HCT116 (cell line): ENCODE measurements around the gene GUCY2C. TPM values are rescaled to one million over a fixed set of nuclear protein-coding genes. Genes with fewer than 3 reads are reported as not detected.

Source experiments
- ATAC-seq: fragments of 200-7000 bp; cut with Tn5 transposase; 2 replicates; pipeline ENCODE4 v1.9.1; 2020; ENCODE audit warnings: mild to moderate bottlenecking, moderate library complexity
- BruUV-seq: library from RNA; stranded (reverse); fragments of 400-500 nt; replicated peaks from 2 replicates; lab custom pipeline; 2021; lab: Mats Ljungman, UMichigan
- CTCF ChIA-PET: fragments of 300-600 bp; sonication (Branson Sonifier 250); formaldehyde crosslinking; loops from one replicate; lab custom pipeline; 2021; ENCODE audit warnings: antibody characterized with exemption; lab: Charles Lee
- POLR2A ChIA-PET: fragments of 300-600, 350-600 bp; sonication (Branson Sonifier 250); formaldehyde crosslinking; loops from one replicate; lab custom pipeline; 2021; ENCODE audit warnings: antibody characterized with exemption; lab: Charles Lee
- RAD21 ChIA-PET, 2 experiments: fragments of 300-600 bp; sonication (Branson Sonifier 250); formaldehyde crosslinking; loops; one replicate each; lab custom pipeline; 2023; ENCODE audit warnings: low total read pairs in 2 of 2; ENCODE audit not compliant: uncharacterized antibody in 2 of 2, unreplicated experiment in 2 of 2, low non-redundant PET in 1 of 2; lab: Charles Lee
- DNase-seq: peaks from one replicate; pipeline ENCODE4 v3.0.0-alpha.2; 2010; ENCODE audit warnings: low read depth, low spot score
- H2AFZ ChIP-seq: fragments of 200-600 bp; shearing (Covaris generic), sonication (generic); 2 replicates; pipeline ENCODE4 v1.6.1; 2017; ENCODE audit warnings: low read depth, mixed run types, mixed read lengths, antibody characterized with exemption, low read length; ENCODE audit not compliant: poor library complexity, severe bottlenecking
- H3K27ac ChIP-seq: 2 replicates; pipeline ENCODE4 v1.5.1; 2012; ENCODE audit warnings: low read depth, low read length
- H3K27me3 ChIP-seq: fragments of 200-600 bp; sonication (generic); 2 replicates; pipeline ENCODE4 v1.6.1; 2016; ENCODE audit warnings: mixed run types, low read length, mixed read lengths; ENCODE audit not compliant: insufficient read depth
- H3K36me3 ChIP-seq, 2 experiments: fragments of 200-500 bp in 1 of 2; fragments of 200-600 bp in 1 of 2; sonication (Bioruptor generic) in 1 of 2; sonication (generic) in 1 of 2; 2 replicates each; pipeline versions ENCODE4 v1.5.1 to v1.6.1; 2014 to 2016; ENCODE audit warnings: low read length in 2 of 2, inconsistent platforms in 1 of 2, mixed read lengths in 1 of 2, mixed run types in 1 of 2; ENCODE audit not compliant: insufficient read depth in 2 of 2, control insufficient read depth in 1 of 2
- H3K4me1 ChIP-seq, 2 experiments: fragments of 200-600 bp in 1 of 2; sonication (generic) in 1 of 2; 2 replicates each; pipeline versions ENCODE4 v1.5.1 to v1.6.1; 2012 to 2017; ENCODE audit warnings: low read length in 2 of 2, inconsistent platforms in 1 of 2, mild to moderate bottlenecking in 1 of 2, mixed read lengths in 1 of 2, mixed run types in 1 of 2, moderate library complexity in 1 of 2; ENCODE audit not compliant: insufficient read depth in 2 of 2, control insufficient read depth in 1 of 2
- H3K4me2 ChIP-seq: fragments of 200-600 bp; sonication (generic); 2 replicates; pipeline ENCODE4 v1.6.1; 2017; ENCODE audit warnings: mixed run types, low read length, mixed read lengths
- H3K4me3 ChIP-seq, 2 experiments: fragments of 200-600 bp in 1 of 2; sonication (generic) in 1 of 2; replicated peaks in 1 of 2; 2 replicates each; pipeline ENCODE4 v1.5.1; 2011 to 2016; ENCODE audit warnings: low read length in 2 of 2, control low read depth in 1 of 2, low read depth in 1 of 2, mild to moderate bottlenecking in 1 of 2, mixed read lengths in 1 of 2, mixed run types in 1 of 2
- H3K79me2 ChIP-seq: fragments of 200-600 bp; sonication (generic); 2 replicates; pipeline ENCODE4 v1.6.1; 2017; ENCODE audit warnings: mild to moderate bottlenecking, mixed run types, low read length, moderate library complexity, mixed read lengths; ENCODE audit not compliant: insufficient read depth
- H3K9ac ChIP-seq: fragments of 200-600 bp; sonication (generic); 2 replicates; pipeline ENCODE4 v1.6.1; 2016; ENCODE audit warnings: low read length, mixed read lengths
- H3K9me2 ChIP-seq: fragments of 200-600 bp; sonication (generic), shearing (Covaris generic); 2 replicates; pipeline ENCODE4 v1.6.1; 2017; ENCODE audit warnings: mixed run types, mild to moderate bottlenecking, moderate library complexity; ENCODE audit not compliant: insufficient read depth
- H3K9me3 ChIP-seq, 2 experiments: fragments of 200-500 bp in 1 of 2; fragments of 200-600 bp in 1 of 2; sonication (Bioruptor generic) in 1 of 2; sonication (generic) in 1 of 2; 2 replicates each; pipeline ENCODE4 v1.6.1; 2014 to 2017; ENCODE audit warnings: low read length in 2 of 2, mixed read lengths in 2 of 2, inconsistent platforms in 1 of 2, low read depth in 1 of 2, mild to moderate bottlenecking in 1 of 2, mixed run types in 1 of 2, moderate library complexity in 1 of 2; ENCODE audit not compliant: control insufficient read depth in 1 of 2, insufficient read depth in 1 of 2
- H4K20me1 ChIP-seq: fragments of 200-600 bp; sonication (generic), shearing (Covaris generic); 2 replicates; pipeline ENCODE4 v1.6.1; 2017; ENCODE audit warnings: mixed run types, mild to moderate bottlenecking, moderate library complexity; ENCODE audit not compliant: insufficient read depth
- CBX3 ChIP-seq: IDR thresholded peaks from 2 replicates; pipeline ENCODE4 v1.6.1; 2012; ENCODE audit warnings: low read depth
- CEBPB ChIP-seq: IDR thresholded peaks from 2 replicates; pipeline ENCODE4 v1.6.1; 2012; ENCODE audit warnings: low read depth
- EGR1 ChIP-seq: IDR thresholded peaks from 2 replicates; pipeline ENCODE4 v1.6.1; 2012; ENCODE audit warnings: low read depth
- ELF1 ChIP-seq: IDR thresholded peaks from 2 replicates; pipeline ENCODE4 v1.6.1; 2012; ENCODE audit warnings: low read depth, borderline replicate concordance
- EZH2phosphoT487 ChIP-seq: fragments of 200-600 bp; IDR thresholded peaks from 2 replicates; pipeline ENCODE4 v1.6.1; 2018; ENCODE audit warnings: antibody characterized with exemption, borderline replicate concordance
- FOSL1 ChIP-seq: IDR thresholded peaks from 2 replicates; pipeline ENCODE4 v1.6.1; 2012; ENCODE audit warnings: low read depth
- JUND ChIP-seq: IDR thresholded peaks from 2 replicates; pipeline ENCODE4 v1.6.1; 2012
- POLR2A ChIP-seq: IDR thresholded peaks from 2 replicates; pipeline ENCODE4 v1.7.0; 2011; ENCODE audit warnings: borderline replicate concordance; ENCODE audit not compliant: insufficient read depth, insufficient read length; ENCODE audit errors: extremely low read depth
- RAD21 ChIP-seq: IDR thresholded peaks from 2 replicates; pipeline ENCODE4 v1.6.1; 2012; ENCODE audit warnings: low read depth, mild to moderate bottlenecking
- SP1 ChIP-seq: IDR thresholded peaks from 2 replicates; pipeline ENCODE4 v1.6.1; 2012; ENCODE audit warnings: low read depth
- SRF ChIP-seq: IDR thresholded peaks from 2 replicates; pipeline ENCODE4 v1.6.1; 2012; ENCODE audit warnings: low read depth
- TCF7L2 ChIP-seq: IDR thresholded peaks from 2 replicates; pipeline ENCODE4 v1.7.0; 2011; ENCODE audit warnings: borderline replicate concordance, inconsistent platforms; ENCODE audit not compliant: insufficient read depth, insufficient read length; ENCODE audit errors: extremely low read depth
- YY1 ChIP-seq: IDR thresholded peaks from 2 replicates; pipeline ENCODE4 v1.6.1; 2011; ENCODE audit warnings: low read length, low read depth, moderate library complexity, mild to moderate bottlenecking; ENCODE audit not compliant: insufficient replicate concordance; ENCODE audit errors: extremely low read depth
- ZFX ChIP-seq: fragments of 450-650 bp; IDR thresholded peaks from 2 replicates; pipeline ENCODE4 v1.6.1; 2017
- intact Hi-C: fragments of 100-400 bp; cut with micrococcal nuclease; formaldehyde crosslinking; loops from 2 replicates; pipeline ENCODE4 v1.10.0; 2022
- total RNA-seq: library from RNA; stranded (reverse); gene quantifications from one replicate; pipeline ENCODE4 v1.2.1, GENCODE V29; 2021; ENCODE audit not compliant: unreplicated experiment
- TF ChIP-seq, protein P1 (sequence below): IDR thresholded peaks from 2 replicates; pipeline ENCODE4 v1.6.1; 2012
- TF ChIP-seq, protein P2 (sequence below): IDR thresholded peaks from 2 replicates; pipeline ENCODE4 v1.6.1; 2012
- TF ChIP-seq, protein P3 (sequence below): IDR thresholded peaks from 2 replicates; pipeline ENCODE4 v1.6.1; 2011; ENCODE audit warnings: mild to moderate bottlenecking, low read length, moderate library complexity; ENCODE audit not compliant: insufficient replicate concordance; ENCODE audit errors: extremely low read depth

GUCY2C gene
- total RNA-seq, 1 experiment from 2014 or later: not detected

DNA sequence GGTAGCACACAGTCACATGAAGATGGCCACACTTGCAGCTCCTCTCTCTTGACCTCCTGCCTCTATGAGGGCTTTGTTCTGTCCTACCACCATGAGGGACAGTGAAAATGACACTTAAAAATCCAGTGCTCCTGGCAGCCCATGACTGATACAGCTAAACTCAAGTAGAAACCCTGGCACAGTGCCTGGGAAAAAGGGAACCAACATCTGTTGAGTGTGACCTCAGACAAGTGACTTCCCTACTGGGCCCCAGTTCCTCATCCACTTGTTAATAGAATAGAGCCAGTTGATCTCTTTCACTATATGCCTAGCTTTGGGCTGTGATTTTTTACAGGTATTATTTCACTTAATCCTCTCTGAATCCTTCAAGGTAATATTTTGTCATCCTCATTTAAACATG, 4.8 kb downstream of the GUCY2C start:
- TF ChIP-seq, protein P1, sequence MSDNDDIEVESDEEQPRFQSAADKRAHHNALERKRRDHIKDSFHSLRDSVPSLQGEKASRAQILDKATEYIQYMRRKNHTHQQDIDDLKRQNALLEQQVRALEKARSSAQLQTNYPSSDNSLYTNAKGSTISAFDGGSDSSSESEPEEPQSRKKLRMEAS: no peak
- no peak for TF ChIP-seq JUND
- TF ChIP-seq RAD21: no peak
- no peak for TF ChIP-seq EZH2phosphoT487
- TF ChIP-seq SRF: no peak
- no peak for TF ChIP-seq CEBPB
- TF ChIP-seq, protein P2, sequence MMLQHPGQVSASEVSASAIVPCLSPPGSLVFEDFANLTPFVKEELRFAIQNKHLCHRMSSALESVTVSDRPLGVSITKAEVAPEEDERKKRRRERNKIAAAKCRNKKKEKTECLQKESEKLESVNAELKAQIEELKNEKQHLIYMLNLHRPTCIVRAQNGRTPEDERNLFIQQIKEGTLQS: no peak
- TF ChIP-seq CBX3: no peak
- TF ChIP-seq SP1: no peak
- ChIA-PET POLR2A (no interaction called here), RAD21 (no interaction called here), CTCF (no interaction called here)
- H3K4me1 ChIP-seq: no peaks in the 10 kb centered on the region
- DNase-seq: no peak
- no peak overlapping the region for H2AFZ ChIP-seq
- no peak overlapping the region for H3K27ac ChIP-seq
- no peaks in the 10 kb centered on the region for H4K20me1 ChIP-seq
- no peak overlapping the region for H3K9ac ChIP-seq
- intact Hi-C loops: no loop called here
- no peak overlapping the region for H3K4me2 ChIP-seq
- no peaks in the 10 kb centered on the region for H3K9me3 ChIP-seq
- H3K36me3 ChIP-seq: no peaks in the 10 kb centered on the region
- H3K4me3 ChIP-seq: no peak overlapping the region
- no peaks in the 10 kb centered on the region for H3K27me3 ChIP-seq
- no peaks in the 10 kb centered on the region for H3K9me2 ChIP-seq
- H3K79me2 ChIP-seq: no peaks in the 10 kb centered on the region
- ATAC-seq: no peak
- BruUV-seq: no TSS peak

DNA sequence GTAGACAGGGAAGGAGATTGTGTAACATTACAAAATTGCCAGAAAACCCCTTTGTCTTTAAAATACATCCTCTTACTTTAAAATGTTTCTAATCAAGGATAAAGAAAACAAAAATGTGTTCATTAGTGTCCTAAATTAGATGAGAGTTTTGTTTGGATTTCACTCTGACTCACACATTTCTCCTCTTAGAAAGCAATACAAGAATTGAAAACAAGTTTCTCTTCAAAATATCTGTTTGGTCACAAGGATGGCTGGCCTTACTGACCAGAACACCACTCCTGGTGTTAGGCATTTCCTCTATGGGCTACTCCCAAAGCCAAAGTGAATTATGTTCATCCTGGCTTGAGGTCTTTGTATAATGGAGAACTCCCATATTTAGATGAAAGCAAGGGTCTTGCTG, 6.4 kb downstream of the GUCY2C start:
- no peak for DNase-seq
- ChIA-PET POLR2A (no interaction called here), CTCF (no interaction called here), RAD21 (no interaction called here)
- Histone ChIP-seq H2AFZ (no peak overlapping the region), H3K4me3 (no peak overlapping the region), H4K20me1 (no peaks in the 10 kb centered on the region), H3K4me1 (no peaks in the 10 kb centered on the region), H3K9me2 (no peaks in the 10 kb centered on the region), H3K9me3 (no peaks in the 10 kb centered on the region), H3K27ac (no peak overlapping the region), H3K9ac (no peak overlapping the region), H3K27me3 (no peaks in the 10 kb centered on the region), H3K36me3 (no peaks in the 10 kb centered on the region), H3K4me2 (no peak overlapping the region), H3K79me2 (no peaks in the 10 kb centered on the region)
- BruUV-seq: no TSS peak
- no peak for ATAC-seq
- intact Hi-C loops: no loop called here
- TF ChIP-seq, protein P3, sequence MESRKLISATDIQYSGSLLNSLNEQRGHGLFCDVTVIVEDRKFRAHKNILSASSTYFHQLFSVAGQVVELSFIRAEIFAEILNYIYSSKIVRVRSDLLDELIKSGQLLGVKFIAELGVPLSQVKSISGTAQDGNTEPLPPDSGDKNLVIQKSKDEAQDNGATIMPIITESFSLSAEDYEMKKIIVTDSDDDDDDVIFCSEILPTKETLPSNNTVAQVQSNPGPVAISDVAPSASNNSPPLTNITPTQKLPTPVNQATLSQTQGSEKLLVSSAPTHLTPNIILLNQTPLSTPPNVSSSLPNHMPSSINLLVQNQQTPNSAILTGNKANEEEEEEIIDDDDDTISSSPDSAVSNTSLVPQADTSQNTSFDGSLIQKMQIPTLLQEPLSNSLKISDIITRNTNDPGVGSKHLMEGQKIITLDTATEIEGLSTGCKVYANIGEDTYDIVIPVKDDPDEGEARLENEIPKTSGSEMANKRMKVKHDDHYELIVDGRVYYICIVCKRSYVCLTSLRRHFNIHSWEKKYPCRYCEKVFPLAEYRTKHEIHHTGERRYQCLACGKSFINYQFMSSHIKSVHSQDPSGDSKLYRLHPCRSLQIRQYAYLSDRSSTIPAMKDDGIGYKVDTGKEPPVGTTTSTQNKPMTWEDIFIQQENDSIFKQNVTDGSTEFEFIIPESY: no peak
- no peak for TF ChIP-seq ZFX
- TF ChIP-seq TCF7L2: no peak
- no peak for TF ChIP-seq EGR1
- TF ChIP-seq EZH2phosphoT487: no peak
- TF ChIP-seq, protein P1: no peak
- no peak for TF ChIP-seq ELF1
- no peak for TF ChIP-seq YY1
- no peak for TF ChIP-seq POLR2A
- TF ChIP-seq RAD21: no peak
- no peak for TF ChIP-seq CEBPB
- TF ChIP-seq FOSL1: no peak
